GM23248 (cell line): ENCODE measurements around the gene APOA4.

Experiments
- EZH2 ChIP-seq: fragments of 200-600 bp; sonication (generic); IDR thresholded peaks from 2 replicates; pipeline ENCODE4 v1.6.1; 2018; ENCODE audit warnings: antibody characterized with exemption, mild to moderate bottlenecking; ENCODE audit not compliant: insufficient read depth, poor library complexity, severe bottlenecking
- EZH2phosphoT487 ChIP-seq: fragments of 200-600 bp; sonication (generic); IDR thresholded peaks from 2 replicates; pipeline ENCODE4 v1.6.1; 2018; ENCODE audit warnings: antibody characterized with exemption, moderate library complexity, mild to moderate bottlenecking, low read depth; ENCODE audit not compliant: insufficient read depth

DNA sequence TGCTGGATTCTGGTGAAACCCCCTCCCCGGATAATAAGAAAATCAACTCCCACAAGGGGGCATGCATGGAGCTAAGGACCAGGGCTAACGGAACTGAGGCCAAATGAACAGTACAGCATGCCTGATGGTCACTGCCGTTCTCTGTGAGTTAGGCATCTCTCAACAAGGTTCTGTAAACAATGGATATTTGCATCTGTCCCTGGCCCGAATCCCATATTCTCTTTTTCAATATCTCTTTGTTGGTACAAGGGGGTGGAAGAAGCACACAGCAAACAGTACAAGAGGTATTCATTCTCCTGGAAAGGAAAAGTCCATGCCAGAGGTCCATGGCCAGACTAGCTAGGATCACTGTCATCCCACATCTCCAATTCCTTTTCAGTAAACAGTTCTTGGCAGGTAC is 46.5 kb upstream of the APOA4 start:
- TF ChIP-seq EZH2 (no peak), EZH2phosphoT487 (no peak)
